IMR-90 (cell line): ENCODE measurements around the gene ETF1.

Source experiments
- BHLHE40 ChIP-seq: fragments of 150-350 bp; IDR thresholded peaks from 2 replicates; pipeline ENCODE4 v1.6.1; 2016; ENCODE audit warnings: mild to moderate bottlenecking, low read depth, low read length
- CEBPB ChIP-seq: IDR thresholded peaks from 2 replicates; pipeline ENCODE4 v1.6.1; 2012; ENCODE audit warnings: low read depth, low read length, improper control_type of control experiment
- CHD1 ChIP-seq: IDR thresholded peaks from 2 replicates; pipeline ENCODE4 v1.6.1; 2012; ENCODE audit warnings: low read depth, low read length, improper control_type of control experiment
- FOS ChIP-seq: fragments of 150-350 bp; IDR thresholded peaks from 2 replicates; pipeline ENCODE4 v1.6.1; 2016; ENCODE audit warnings: low read depth, low read length
- MAZ ChIP-seq: IDR thresholded peaks from 2 replicates; pipeline ENCODE4 v1.6.1; 2012; ENCODE audit warnings: low read depth, mild to moderate bottlenecking, low read length, improper control_type of control experiment, moderate library complexity, borderline replicate concordance
- MXI1 ChIP-seq: IDR thresholded peaks from 2 replicates; pipeline ENCODE4 v1.6.1; 2012; ENCODE audit warnings: low read depth, mild to moderate bottlenecking, low read length, moderate library complexity, borderline replicate concordance
- POLR2A ChIP-seq: IDR thresholded peaks from 2 replicates; pipeline ENCODE4 v1.6.1; 2012; ENCODE audit warnings: mild to moderate bottlenecking, low read depth, low read length
- RAD21 ChIP-seq: IDR thresholded peaks from 2 replicates; pipeline ENCODE4 v1.6.1; 2012; ENCODE audit warnings: low read length, improper control_type of control experiment
- RCOR1 ChIP-seq: IDR thresholded peaks from 2 replicates; pipeline ENCODE4 v1.6.1; 2012; ENCODE audit warnings: mild to moderate bottlenecking, low read length, improper control_type of control experiment; ENCODE audit not compliant: insufficient replicate concordance
- RFX5 ChIP-seq: IDR thresholded peaks from 2 replicates; pipeline ENCODE4 v1.8.0; 2012; ENCODE audit warnings: low read depth, mild to moderate bottlenecking, low read length, moderate library complexity
- SMC3 ChIP-seq: fragments of 150-350 bp; IDR thresholded peaks from 2 replicates; pipeline ENCODE4 v1.6.1; 2016; ENCODE audit warnings: low read depth, mild to moderate bottlenecking, antibody characterized with exemption, low read length, moderate library complexity
- TF ChIP-seq, protein P1 (sequence below): fragments of 150-350 bp; IDR thresholded peaks from 2 replicates; pipeline ENCODE4 v1.6.1; 2016; ENCODE audit warnings: low read depth, mild to moderate bottlenecking, low read length, moderate library complexity, borderline replicate concordance
- TF ChIP-seq, protein P2 (sequence below): conservative IDR thresholded peaks from 2 replicates; pipeline ENCODE4 v1.5.1; 2012; ENCODE audit warnings: mild to moderate bottlenecking, low read depth, low read length, improper control_type of control experiment
- TF ChIP-seq, protein P3 (sequence below): fragments of 150-350 bp; IDR thresholded peaks from 2 replicates; pipeline ENCODE4 v1.6.1; 2017; ENCODE audit warnings: mild to moderate bottlenecking, antibody characterized with exemption, low read length, low read depth

DNA sequence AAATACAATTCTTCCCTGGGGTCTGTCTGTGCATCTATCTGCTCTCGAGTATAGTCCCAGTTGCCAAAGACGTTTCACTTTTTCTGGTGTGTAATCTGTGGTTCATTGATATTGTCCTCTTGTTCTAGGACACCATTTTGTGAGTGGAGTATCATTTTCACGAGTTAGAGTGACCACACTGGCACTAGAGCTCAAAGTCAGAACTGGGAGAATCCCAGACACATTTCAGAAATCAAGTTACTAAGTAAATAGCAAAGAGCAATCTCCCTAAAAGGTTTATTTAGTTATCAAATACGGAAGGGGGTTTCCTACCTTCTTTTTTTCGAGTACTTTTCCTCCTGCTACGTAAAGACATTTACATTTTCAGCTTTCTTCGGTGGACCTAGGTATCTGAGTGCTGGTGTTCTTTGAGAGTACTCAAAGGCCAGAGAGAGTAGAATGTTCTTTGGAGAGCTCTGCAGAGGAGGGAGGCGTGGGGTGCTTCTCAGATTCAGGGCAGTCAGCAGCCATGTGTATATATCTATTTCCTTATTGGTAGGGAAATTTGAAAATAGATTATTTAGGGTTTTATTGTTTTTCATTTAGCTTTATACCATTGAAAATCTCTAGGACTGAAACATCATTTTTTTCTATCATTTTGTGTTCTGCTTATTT, 41.1 kb upstream of the ETF1 start:
- TF ChIP-seq, protein P1, sequence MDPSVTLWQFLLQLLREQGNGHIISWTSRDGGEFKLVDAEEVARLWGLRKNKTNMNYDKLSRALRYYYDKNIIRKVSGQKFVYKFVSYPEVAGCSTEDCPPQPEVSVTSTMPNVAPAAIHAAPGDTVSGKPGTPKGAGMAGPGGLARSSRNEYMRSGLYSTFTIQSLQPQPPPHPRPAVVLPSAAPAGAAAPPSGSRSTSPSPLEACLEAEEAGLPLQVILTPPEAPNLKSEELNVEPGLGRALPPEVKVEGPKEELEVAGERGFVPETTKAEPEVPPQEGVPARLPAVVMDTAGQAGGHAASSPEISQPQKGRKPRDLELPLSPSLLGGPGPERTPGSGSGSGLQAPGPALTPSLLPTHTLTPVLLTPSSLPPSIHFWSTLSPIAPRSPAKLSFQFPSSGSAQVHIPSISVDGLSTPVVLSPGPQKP: no peak
- TF ChIP-seq, protein P2, sequence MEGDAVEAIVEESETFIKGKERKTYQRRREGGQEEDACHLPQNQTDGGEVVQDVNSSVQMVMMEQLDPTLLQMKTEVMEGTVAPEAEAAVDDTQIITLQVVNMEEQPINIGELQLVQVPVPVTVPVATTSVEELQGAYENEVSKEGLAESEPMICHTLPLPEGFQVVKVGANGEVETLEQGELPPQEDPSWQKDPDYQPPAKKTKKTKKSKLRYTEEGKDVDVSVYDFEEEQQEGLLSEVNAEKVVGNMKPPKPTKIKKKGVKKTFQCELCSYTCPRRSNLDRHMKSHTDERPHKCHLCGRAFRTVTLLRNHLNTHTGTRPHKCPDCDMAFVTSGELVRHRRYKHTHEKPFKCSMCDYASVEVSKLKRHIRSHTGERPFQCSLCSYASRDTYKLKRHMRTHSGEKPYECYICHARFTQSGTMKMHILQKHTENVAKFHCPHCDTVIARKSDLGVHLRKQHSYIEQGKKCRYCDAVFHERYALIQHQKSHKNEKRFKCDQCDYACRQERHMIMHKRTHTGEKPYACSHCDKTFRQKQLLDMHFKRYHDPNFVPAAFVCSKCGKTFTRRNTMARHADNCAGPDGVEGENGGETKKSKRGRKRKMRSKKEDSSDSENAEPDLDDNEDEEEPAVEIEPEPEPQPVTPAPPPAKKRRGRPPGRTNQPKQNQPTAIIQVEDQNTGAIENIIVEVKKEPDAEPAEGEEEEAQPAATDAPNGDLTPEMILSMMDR: no peak
- TF ChIP-seq MXI1 (no peak), RCOR1 (no peak), CHD1 (no peak), POLR2A (no peak), SMC3 (no peak), RFX5 (no peak), CEBPB (no peak), BHLHE40 (no peak), RAD21 (no peak), MAZ (no peak), FOS (no peak)
- TF ChIP-seq, protein P3, sequence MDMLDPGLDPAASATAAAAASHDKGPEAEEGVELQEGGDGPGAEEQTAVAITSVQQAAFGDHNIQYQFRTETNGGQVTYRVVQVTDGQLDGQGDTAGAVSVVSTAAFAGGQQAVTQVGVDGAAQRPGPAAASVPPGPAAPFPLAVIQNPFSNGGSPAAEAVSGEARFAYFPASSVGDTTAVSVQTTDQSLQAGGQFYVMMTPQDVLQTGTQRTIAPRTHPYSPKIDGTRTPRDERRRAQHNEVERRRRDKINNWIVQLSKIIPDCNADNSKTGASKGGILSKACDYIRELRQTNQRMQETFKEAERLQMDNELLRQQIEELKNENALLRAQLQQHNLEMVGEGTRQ: no peak
